Right lobe of liver (tissue), 5 donors: ENCODE data around the gene ALLC. TPM values are rescaled to one million over a fixed set of nuclear protein-coding genes. Genes with fewer than 3 reads are reported as not detected.

Experiments used
- small RNA-seq, 2 experiments: library from RNA; depleted of rRNA; stranded (forward); fragments of <200 nt; gene quantifications; one replicate each; pipeline ENCODE3, GENCODE V24; 2016
- total RNA-seq, 6 experiments: library from RNA; depleted of rRNA in 2 of 6; stranded (reverse); fragments of >200 nt in 2 of 6; fragmentation: NEBNext Ultra II Directional in 3 of 6; extraction: Animal tissue kit (Norgen Biotek cat#: 25700) in 3 of 6; gene quantifications; one replicate each; pipeline versions ENCODE4 v1.1.0 to v1.2.4, GENCODE V29; 2016 to 2023
- donor health status: DM: no; HTN: no; CAD: no.
- donor health status: DM: no; HTN: no; CAD: no.
- donor health status: DM: no; HTN: yes; CAD: no.
- donor health status: DM: no; HTN: yes; CAD: no.

The ALLC gene
- total RNA-seq, 6 experiments from 2014 or later: 0.18 to 0.63 (median 0.31) TPM; not detected in 1

Small RNA genes lying within 50 kb of the gene (small RNA-seq; reads per million reads assigned to genes)
- 0 reads per million in 2 experiments for gene TMSB4XP2

Other genes with a start within 250 kb of the ALLC start
- 100 to 1,000 TPM; 165 to 470 (median 246) TPM for gene ADI1, start 138.7 kb upstream of the ALLC start, total RNA-seq
- 10 to 100 TPM in 3 of 6 experiments, 1 to 10 TPM in 3; 8.3 to 12.2 (median 10.0) TPM for gene RNASEH1, start 99.9 kb upstream of the ALLC start, total RNA-seq
- gene RPS7, start 82.9 kb upstream of the ALLC start, total RNA-seq: 1,000 to 10,000 TPM in 2 of 6 experiments, 100 to 1,000 TPM in 4; 366 to 1,499 (median 423) TPM
- gene COLEC11, start 63.1 kb upstream of the ALLC start, total RNA-seq: 10 to 100 TPM; 25.2 to 58.6 (median 41.1) TPM
- gene DCDC2C, start 45.4 kb downstream of the ALLC start, total RNA-seq: not detected